NCI-H748 (cell line): ENCODE measurements around the gene OVCH2.
"Not testable (repeated sequence)": the region's sequence is repeated elsewhere in the genome, so short reads cannot be mapped to it uniquely, and the experiment has no call there.

Experiments used
- DNase-seq: peaks from one replicate; lab custom pipeline; 2025; ENCODE audit not compliant: unreplicated experiment; lab: John Stamatoyannopoulos, UW

The OVCH2 gene

GRCh38 chr11:7672276-7672959 lies 33.9 kb downstream of the OVCH2 start:
- no peak for DNase-seq

GRCh38 chr11:7671347-7672215 lies 34.7 kb downstream of the OVCH2 start:
- no peak for DNase-seq

- DNase-seq = no peak
Measured at GRCh38 chr11:7670641-7671040, 35.6 kb downstream of the OVCH2 start.

GRCh38 chr11:7668911-7669310 lies 37.4 kb downstream of the OVCH2 start:
- DNase-seq = no peak

- DNase-seq = no peak
Measured at GRCh38 chr11:7668464-7668863, 37.8 kb downstream of the OVCH2 start.

- DNase-seq = no peak
Measured at GRCh38 chr11:7667460-7667859, 38.8 kb downstream of the OVCH2 start.

GRCh38 chr11:7666292-7666866 lies 39.9 kb downstream of the OVCH2 start:
- no peak for DNase-seq

- DNase-seq = peak; percentile 71
Measured at GRCh38 chr11:7665473-7666291, 40.6 kb downstream of the OVCH2 start.

GRCh38 chr11:7664867-7665266 lies 41.4 kb downstream of the OVCH2 start:
- no peak for DNase-seq

GRCh38 chr11:7663531-7663930 lies 42.7 kb downstream of the OVCH2 start:
- not testable (repeated sequence) for DNase-seq

- peak; percentile 48 for DNase-seq
Measured at GRCh38 chr11:7657306-7658025, 48.8 kb downstream of the OVCH2 start.

- no peak for DNase-seq
Measured at GRCh38 chr11:7656704-7657103, 49.6 kb downstream of the OVCH2 start.

GRCh38 chr11:7655253-7656217 lies 50.7 kb downstream of the OVCH2 start:
- no peak for DNase-seq

- no peak for DNase-seq
Measured at GRCh38 chr11:7654195-7654705, 52.0 kb downstream of the OVCH2 start.

- no peak for DNase-seq
Measured at GRCh38 chr11:7651700-7652099, 54.6 kb downstream of the OVCH2 start.

- DNase-seq = no peak
Measured at GRCh38 chr11:7651140-7651551, 55.1 kb downstream of the OVCH2 start.

- DNase-seq = no peak
Measured at GRCh38 chr11:7648264-7648663, 58.0 kb downstream of the OVCH2 start.

GRCh38 chr11:7646866-7647265 lies 59.4 kb downstream of the OVCH2 start:
- DNase-seq = no peak

- DNase-seq = no peak
Measured at GRCh38 chr11:7645206-7645605, 61.1 kb downstream of the OVCH2 start.
